Panc1 (cell line): ENCODE measurements around the gene ERBB2. TPM values are rescaled to one million over a fixed set of nuclear protein-coding genes. Genes with fewer than 3 reads are reported as not detected.
A peak's percentile ranks its signal among the peaks of the same experiment; 100 is the strongest.

Experiments used
- ATAC-seq: fragments of 200-7000 bp; cut with Tn5 transposase; 2 replicates; pipeline ENCODE4 v1.9.1; 2020; ENCODE audit warnings: mild to moderate bottlenecking, moderate library complexity
- BruUV-seq: library from RNA; stranded (reverse); fragments of 400-500 nt; replicated peaks from 2 replicates; lab custom pipeline; 2021; lab: Mats Ljungman, UMichigan
- CTCF ChIA-PET: fragments of 300-600 bp; sonication (Branson Sonifier 250); formaldehyde crosslinking; loops from one replicate; lab custom pipeline; 2022; ENCODE audit warnings: antibody characterized with exemption; lab: Charles Lee
- POLR2A ChIA-PET: fragments of 300-600 bp; sonication (Branson Sonifier 250); formaldehyde crosslinking; loops from one replicate; lab custom pipeline; 2022; ENCODE audit warnings: antibody characterized with exemption; lab: Charles Lee
- DNase-seq: peaks from one replicate; pipeline ENCODE4 v3.0.0-alpha.2; 2010; ENCODE audit warnings: low read depth, low spot score
- H3K27ac ChIP-seq: 2 replicates; pipeline ENCODE4 v1.5.1; 2011; ENCODE audit warnings: mild to moderate bottlenecking, low read length, inconsistent platforms
- H3K27me3 ChIP-seq: fragments of 200-500 bp; sonication (Bioruptor generic); 2 replicates; pipeline ENCODE4 v1.6.0; 2014; ENCODE audit warnings: low read length, inconsistent platforms; ENCODE audit not compliant: control insufficient read depth, insufficient read depth
- H3K36me3 ChIP-seq: fragments of 200-500 bp; sonication (Bioruptor generic); 2 replicates; pipeline ENCODE4 v1.5.1; 2014; ENCODE audit warnings: inconsistent platforms, mild to moderate bottlenecking, low read length, moderate library complexity; ENCODE audit not compliant: control insufficient read depth, insufficient read depth
- H3K4me1 ChIP-seq: 2 replicates; pipeline ENCODE4 v1.5.1; 2011; ENCODE audit warnings: inconsistent platforms, mild to moderate bottlenecking, low read length, moderate library complexity; ENCODE audit not compliant: control insufficient read depth, insufficient read depth
- H3K4me3 ChIP-seq, 2 experiments: 2 replicates each; pipeline ENCODE4 v1.5.1; 2011 to 2012; ENCODE audit warnings: low read depth in 2 of 2, low read length in 2 of 2, mild to moderate bottlenecking in 2 of 2, inconsistent platforms in 1 of 2, moderate library complexity in 1 of 2
- H3K9me3 ChIP-seq: fragments of 200-500 bp; sonication (Bioruptor generic); 2 replicates; pipeline ENCODE4 v1.5.1; 2014; ENCODE audit warnings: low read depth, mild to moderate bottlenecking, inconsistent platforms, low read length, moderate library complexity; ENCODE audit not compliant: control insufficient read depth, insufficient read depth
- CTCF ChIP-seq: fragments of 450-650 bp; IDR thresholded peaks from 2 replicates; pipeline ENCODE4 v1.5.1; 2017; ENCODE audit warnings: mild to moderate bottlenecking
- POLR2AphosphoS5 ChIP-seq: IDR thresholded peaks from 2 replicates; pipeline ENCODE4 v1.6.1; 2012; ENCODE audit warnings: mild to moderate bottlenecking, low read depth, low read length, moderate library complexity
- REST ChIP-seq, 2 experiments: IDR thresholded peaks; 2 replicates each; pipeline ENCODE4 v1.6.1; 2011 to 2012; ENCODE audit warnings: low read depth in 2 of 2, control low read depth in 1 of 2, low read length in 1 of 2, mild to moderate bottlenecking in 1 of 2, moderate library complexity in 1 of 2; ENCODE audit not compliant: insufficient read depth in 1 of 2
- SIN3A ChIP-seq: IDR thresholded peaks from 2 replicates; pipeline ENCODE4 v1.6.1; 2012; ENCODE audit warnings: low read depth, mild to moderate bottlenecking, low read length, moderate library complexity, borderline replicate concordance; ENCODE audit not compliant: insufficient read depth
- TCF7L2 ChIP-seq: IDR thresholded peaks from 2 replicates; pipeline ENCODE4 v1.6.1; 2011; ENCODE audit warnings: mild to moderate bottlenecking, low read depth, low read length, inconsistent platforms
- in situ Hi-C: cut with HindIII; loops from 2 replicates; pipeline ENCODE4 v1.10.0; 2016; ENCODE audit warnings: low sequenced_read_pairs, low pct_unique_long_range_greater_than_20kb
- intact Hi-C: fragments of 100-400 bp; cut with micrococcal nuclease; formaldehyde crosslinking; loops from one replicate; pipeline ENCODE4 v1.10.0; 2022; ENCODE audit not compliant: unreplicated experiment
- total RNA-seq: library from RNA; stranded (reverse); gene quantifications from one replicate; pipeline ENCODE4 v1.2.1, GENCODE V29; 2021; ENCODE audit not compliant: unreplicated experiment

ERBB2 gene
- total RNA-seq, 1 experiment from 2014 or later, result 68.6 TPM

- TF ChIP-seq SIN3A (no peak), POLR2AphosphoS5 (no peak), CTCF (no peak), REST (IDR thresholded peaks at IDR 0.05; ENCODE audit: insufficient read depth in 1 of 2, low read depth in 2 of 2, low read length in 1 of 2) (no peak), TCF7L2 (no peak)
- intact Hi-C loops (no loop called here), in situ Hi-C loops (no loop called here)
- BruUV-seq, result no TSS peak
- ATAC-seq, result peak; percentile 15
- H3K4me1 ChIP-seq, result peaks cover 5% of the 10 kb centered on the region; the same call in 1 of the 2 replicates
- no peak for DNase-seq
- no peak overlapping the region for H3K4me3 ChIP-seq
- H3K27ac ChIP-seq, result no peak overlapping the region
- H3K9me3 ChIP-seq, result no peaks in the 10 kb centered on the region
- no peaks in the 10 kb centered on the region for H3K36me3 ChIP-seq
- H3K27me3 ChIP-seq, result no peaks in the 10 kb centered on the region
- POLR2A ChIA-PET, result no interaction called here
- CTCF ChIA-PET, result no interaction called here
These were observed 23.6 kb upstream of the ERBB2 start for GRCh38 chr17:39676198-39676819.

- CTCF ChIA-PET, result no interaction called here
- no TSS peak for BruUV-seq
- in situ Hi-C loops, result no loop called here
- H3K27me3 ChIP-seq, result no peaks in the 10 kb centered on the region
- H3K27ac ChIP-seq, result no peak overlapping the region
- no peak overlapping the region for H3K4me3 ChIP-seq
- peaks cover 5% of the 10 kb centered on the region; the same call in 1 of the 2 replicates for H3K4me1 ChIP-seq
- ATAC-seq (no peak), DNase-seq (no peak)
- POLR2A ChIA-PET, result no interaction called here
- no peak for TF ChIP-seq REST (IDR thresholded peaks at IDR 0.05; ENCODE audit: insufficient read depth in 1 of 2, low read depth in 2 of 2, low read length in 1 of 2)
- no peak for TF ChIP-seq CTCF
- TF ChIP-seq POLR2AphosphoS5, result no peak
- no peak for TF ChIP-seq SIN3A
- TF ChIP-seq TCF7L2, result no peak
- intact Hi-C loops, result no loop called here
- H3K9me3 ChIP-seq, result no peaks in the 10 kb centered on the region
- no peaks in the 10 kb centered on the region for H3K36me3 ChIP-seq
These were observed 22.8 kb upstream of the ERBB2 start for GRCh38 chr17:39677072-39677471.
